ENCODE results near the gene POLA1. TPM values are rescaled to one million over a fixed set of nuclear protein-coding genes. Genes with fewer than 3 reads are reported as not detected.

The POLA1 gene
- total RNA-seq, 1 donor from 2014 or later, result 7.7 TPM

DNA sequence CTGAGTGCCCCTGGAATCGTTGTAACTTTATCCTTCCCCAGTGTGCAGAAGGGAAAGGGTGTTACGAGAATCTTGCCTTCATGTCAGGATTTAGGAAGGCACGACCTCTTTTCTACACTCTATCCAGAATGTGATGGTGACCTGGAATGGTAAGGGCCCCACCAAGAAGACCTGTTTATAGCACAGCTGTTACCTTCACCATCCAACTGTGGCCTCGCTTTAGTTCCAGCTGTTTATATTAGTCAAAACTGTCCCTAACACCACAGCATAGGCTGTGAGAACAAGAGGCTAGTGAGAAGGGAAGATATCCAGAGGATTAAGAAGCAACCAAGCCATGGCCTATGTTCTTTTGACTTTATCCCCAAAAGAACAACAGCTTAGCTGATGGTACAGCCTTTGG lies 294.0 kb downstream of the POLA1 start:
- no peak for ATAC-seq

DNA sequence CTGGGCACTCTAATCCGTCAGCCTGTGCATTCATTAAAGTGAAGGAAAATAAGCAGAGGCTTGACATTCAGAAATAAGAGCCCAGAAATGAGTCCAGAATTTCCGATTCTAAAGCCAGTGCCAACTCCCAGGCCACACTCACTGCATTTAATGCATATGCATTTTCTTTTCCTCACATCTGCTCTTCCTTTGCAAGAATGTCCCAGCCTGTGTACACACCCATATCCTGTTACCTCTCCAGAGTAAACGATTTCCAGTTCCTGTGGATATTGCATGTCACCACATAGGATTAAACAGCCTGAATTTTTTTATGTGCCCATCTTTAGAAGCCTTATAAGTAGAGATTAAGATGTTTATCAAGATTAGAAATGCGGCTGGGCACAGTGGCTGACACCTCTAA lies 294.6 kb downstream of the POLA1 start:
- no peak for ATAC-seq

DNA sequence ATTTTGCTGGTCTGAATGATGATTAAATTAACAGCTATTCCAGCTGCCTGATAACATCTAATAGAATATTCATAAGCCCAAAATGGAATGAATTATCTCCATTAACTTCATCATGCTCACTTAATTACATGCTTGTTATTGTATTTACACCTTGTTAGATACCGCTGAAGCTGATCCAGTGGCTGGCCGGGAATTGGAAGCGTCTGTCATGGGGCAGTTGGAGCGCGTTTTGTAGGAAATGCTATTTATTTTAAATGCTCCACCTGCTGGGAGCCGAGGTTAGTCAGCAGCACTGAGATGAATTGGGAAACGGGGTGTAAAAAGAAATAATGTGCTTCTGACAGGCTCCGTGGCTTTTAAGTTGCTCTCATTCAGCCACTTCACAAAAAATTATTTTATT lies 296.8 kb downstream of the POLA1 start:
- ATAC-seq, result no peak

DNA sequence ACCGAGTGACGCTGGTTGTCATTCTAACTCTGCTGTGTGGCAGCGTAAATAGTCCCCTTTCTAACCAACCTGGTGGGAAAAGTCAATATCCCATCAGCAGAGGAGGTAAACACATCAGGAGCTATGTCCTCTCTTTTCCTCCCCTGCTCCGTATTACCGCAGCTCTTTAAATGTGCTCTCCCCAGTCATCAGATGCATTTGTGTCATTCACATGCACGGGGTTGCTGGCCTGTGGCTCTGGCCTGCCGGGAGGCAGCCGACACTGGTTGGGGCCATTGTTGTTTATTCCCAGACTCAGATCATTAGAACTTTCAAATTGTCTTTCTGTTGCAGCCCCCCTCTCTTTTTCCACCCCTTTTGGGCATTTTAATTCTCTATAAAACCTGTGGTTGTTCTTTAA lies 300.2 kb downstream of the POLA1 start:
- ATAC-seq, result no peak

DNA sequence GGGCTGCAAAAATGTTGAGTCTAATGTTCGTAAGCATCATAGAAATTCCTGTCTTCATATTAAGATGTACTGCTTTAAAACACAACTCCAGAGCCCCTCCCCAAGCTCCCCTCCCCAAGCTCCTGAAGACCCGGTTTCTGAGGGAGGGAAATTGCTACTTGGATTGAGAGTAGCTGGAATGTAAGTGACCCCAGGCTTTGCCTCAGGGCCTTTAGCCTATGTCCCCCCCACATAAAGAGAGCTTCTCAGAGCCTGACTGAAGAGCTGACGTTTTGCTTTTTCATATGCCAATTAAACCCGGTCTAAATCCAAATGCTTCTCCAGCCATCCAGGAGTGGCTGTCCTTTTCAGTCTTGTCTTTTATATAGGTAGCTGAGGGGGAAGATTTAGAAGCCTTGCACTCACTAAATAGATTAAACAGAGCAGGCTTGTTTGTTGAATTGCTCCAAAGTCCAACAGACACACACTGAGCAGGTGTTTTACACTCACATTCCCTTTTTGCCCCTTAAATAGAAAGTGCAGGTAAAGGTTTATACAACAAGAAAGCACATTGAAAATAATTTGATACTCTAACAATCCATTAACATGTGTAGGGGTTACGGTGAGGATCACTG lies 302.5 kb downstream of the POLA1 start:
- no peak for ATAC-seq

DNA sequence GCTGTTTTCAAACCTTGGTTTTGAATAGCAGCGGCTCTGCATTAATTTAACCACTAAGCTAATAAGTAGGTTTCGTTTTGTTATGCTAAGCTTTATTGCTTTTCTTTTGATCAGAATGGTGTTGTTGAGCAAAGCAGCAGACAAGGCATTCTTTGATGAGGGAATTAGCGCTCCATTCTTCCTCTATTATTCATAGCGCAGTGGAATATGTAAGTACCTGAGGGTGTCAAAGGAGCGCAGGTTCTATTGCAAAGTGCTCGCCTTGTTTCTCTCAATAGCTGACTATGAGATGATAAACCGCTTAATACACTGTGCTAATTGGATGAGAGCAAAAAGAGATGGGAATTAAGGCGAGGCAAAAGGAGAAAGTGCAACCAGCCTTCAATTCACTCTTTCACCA lies 305.8 kb downstream of the POLA1 start:
- ATAC-seq, result no peak

DNA sequence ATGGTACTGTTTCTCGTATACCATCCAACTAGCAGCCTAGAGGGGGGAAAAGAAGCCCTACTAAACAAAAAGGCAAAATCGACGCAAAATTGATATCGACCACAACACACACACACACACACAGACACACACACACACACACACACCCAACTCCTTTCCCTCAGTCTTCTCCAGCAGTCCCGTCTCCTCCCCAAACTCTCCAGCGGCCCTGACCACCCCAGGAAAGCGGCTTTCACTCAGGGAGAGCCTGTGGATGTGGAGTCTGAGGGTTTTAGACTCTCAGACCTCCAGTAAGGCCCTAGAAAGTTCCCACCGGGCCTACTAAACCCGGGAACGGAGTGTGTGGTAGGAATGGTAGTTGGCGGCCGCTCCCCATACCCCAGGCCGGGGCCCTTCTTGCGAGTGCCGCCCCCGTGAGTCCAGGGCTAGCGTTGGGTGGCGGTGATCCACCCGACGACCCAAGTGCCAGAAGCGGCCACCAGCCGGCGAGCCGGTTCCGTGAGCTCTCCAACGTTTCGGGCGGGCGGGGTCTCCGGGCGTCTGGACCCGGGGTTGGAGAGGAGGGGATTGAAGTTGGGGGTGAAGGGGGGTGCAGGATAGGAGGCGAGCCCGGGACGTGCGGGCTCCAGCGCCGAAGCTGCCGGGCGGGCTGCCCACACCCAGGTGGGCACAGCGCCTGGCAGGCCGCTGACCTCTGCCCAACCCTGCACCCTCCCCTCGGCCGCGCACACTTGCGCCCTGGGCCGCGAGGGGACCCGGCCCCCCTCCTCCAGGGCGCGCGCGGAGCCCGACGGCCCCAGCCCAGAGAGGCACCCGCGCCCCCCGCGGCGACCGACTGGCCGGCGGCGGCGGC lies 308.3 kb downstream of the POLA1 start:
- no peak for ATAC-seq

DNA sequence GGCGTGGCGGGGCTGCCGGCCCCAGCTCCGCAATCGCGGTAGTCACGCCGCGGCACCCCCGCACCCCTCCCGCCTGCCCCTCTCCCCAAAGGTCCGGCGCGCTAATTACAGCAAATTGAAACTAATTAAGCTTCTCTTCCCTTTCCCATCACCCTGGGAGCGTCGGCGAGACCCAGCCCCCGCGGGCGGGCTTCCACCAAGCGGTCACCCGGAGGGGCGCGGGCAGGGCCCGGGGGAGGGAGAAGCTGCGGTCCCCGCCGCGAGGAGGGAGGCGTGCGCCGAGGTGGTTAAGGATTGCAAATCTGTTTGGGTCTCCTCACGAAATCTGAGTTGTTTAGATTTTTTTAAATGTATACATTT lies 308.9 kb downstream of the POLA1 start:
- ATAC-seq, result no peak

DNA sequence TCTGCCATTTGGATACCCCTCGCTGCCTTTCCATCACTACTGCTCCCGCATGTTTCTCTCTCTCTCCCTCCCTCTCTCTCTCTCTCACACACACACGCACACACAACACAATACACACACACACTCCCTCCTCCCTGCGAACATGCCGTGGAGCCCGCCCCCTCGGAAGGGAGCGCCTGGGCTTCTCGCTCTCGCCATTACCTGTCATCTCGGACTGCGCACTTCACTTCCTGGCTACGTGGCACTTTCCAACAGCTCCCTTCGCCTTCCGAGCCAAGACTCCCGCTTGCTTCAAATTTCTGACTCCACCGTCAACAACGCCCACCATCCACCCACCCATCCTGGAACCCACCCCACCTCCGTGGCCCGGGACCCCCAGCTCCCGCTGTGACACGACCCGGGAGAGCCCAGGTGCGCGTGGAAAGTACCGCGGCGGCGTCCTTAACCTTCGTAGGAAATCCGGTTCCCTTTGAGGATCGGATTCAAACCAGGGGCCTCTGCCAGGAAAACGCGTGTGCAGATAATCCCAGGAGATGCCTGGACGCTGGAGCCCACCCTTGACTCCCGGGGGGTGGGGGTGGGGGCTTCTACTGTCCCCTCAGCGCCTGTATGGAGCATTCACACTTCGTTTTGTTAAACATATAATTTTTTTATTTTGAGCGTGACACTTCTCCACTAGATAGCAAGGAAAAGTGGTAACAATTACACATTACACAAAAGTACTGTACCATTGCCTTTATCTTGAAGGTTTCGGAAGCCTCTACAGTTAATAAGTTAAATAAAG lies 309.5 kb downstream of the POLA1 start:
- no peak for ATAC-seq

DNA sequence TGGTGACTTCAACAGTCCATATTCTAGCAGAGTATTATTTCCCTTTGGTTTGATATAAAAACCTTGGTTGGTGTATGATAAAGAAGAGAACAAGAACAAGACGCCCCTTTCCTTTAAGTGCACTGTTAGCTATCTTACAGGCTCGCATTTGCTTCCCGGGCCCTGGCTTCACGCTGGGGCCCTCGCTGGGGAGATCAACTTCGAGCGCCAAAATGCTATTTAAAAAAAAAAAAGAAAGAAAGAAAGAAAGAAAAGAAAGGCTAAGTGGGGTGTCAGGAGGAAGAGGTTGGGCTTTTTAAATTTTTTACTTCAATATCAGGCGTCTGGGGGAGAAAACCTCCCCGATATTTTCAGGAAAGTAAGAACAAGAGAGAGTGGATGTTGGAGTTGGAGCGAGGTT lies 310.3 kb downstream of the POLA1 start:
- no peak for ATAC-seq

DNA sequence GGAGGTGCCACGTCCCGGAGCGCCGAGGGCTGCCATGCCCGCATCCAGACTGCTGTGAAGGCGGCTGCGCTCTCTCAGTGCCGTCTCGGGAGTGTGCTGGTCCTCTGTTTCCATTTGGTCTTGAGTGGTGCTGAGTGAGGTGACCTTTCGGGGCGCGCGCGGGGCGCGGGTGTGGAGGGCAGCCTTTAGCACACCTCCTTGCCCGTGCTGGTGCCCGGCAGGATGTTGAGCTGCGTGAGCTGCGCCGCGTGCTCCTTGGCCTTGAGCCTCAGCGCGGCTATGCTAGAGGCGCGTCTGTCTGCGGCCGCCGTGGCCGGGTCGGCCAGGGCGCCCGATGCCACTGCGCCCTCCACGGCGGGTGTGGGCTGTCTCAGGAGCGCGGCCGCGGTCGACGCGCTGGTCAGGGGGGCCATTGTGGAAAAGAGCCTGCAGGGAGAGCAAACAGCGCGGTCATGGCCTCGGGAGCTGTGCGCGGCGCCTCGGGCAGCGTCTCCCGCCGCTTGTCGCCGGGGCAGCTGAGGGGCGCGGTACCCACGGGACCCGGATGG lies 310.8 kb downstream of the POLA1 start:
- ATAC-seq, result no peak

DNA sequence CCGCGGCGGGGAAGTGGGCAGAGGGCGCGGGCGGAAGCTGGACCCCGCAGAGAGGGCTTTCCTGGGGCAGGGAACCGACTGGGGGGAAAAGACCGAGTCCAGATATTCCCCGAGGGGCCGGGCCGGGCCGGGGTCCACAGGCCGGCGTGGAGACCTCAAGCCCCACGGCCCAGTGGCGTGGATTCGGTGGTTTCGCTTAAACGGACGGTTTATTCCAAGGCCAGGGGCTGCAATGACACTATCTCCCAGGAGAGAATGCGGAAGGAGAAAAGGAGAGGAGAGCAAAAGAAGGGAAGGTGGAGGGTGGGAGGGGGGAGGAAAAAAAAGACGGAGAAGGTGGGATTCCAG lies 311.3 kb downstream of the POLA1 start:
- ATAC-seq, result no peak

DNA sequence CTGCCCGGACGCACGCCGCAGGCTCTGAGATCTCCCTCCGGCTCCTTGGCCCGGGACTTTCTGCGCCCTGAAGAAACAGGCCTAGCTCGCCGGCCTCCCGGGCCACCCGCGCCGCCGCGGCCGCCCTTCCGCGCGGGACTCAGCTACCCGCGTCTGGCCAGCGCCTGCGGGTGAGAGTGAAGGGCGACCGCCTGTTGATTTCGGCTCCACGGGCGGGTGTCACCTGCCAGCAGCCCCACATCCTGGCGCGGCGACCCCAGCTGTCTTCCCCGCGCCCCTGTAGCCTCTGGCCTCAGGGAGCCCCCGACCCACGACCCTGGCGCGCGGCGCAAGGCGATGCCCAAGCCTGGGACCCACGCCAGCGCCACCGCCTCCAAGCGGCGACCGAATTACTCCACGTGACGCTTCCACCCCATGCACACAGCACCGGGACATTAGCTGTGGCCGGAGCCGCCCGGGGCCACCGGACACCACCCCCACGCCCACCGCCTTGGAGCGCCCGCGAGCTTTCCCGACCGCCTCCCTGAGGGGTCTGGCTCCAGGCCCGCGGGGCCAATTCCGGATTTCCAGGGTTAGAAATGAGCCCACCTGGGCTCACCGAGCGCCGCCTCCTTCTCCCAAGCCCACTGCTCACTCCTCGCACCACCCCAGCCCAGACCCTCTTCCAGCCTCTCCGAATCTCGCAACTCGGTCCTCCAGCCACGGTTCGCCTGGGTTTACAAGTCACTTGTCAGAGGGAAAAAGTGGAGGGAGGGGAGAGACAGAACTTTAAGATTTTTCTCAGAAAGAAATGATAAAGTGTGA lies 311.9 kb downstream of the POLA1 start:
- no peak for ATAC-seq

DNA sequence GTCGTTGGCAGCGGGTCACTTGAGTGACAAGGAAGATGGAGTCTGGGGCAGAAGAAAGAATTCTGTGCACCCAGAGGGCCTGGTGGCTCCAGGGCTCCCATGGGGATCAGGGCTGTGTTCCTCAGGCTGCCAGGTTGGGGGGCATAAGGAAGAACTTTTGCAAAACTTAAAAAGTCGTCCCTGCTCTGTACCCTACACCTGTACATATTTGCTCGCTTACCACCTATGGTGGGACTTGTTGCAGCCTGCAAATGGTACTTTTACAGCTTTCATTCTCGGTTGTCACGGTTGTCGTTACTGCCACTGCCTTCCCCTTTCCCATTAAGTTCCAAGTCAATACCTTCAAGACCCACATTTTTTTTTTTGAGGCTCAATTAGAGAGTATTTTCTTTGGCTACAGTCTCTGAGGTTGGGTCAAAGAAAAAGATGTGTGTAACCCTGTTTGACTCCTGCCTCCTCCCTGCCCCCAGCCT lies 312.9 kb downstream of the POLA1 start:
- no peak for ATAC-seq

DNA sequence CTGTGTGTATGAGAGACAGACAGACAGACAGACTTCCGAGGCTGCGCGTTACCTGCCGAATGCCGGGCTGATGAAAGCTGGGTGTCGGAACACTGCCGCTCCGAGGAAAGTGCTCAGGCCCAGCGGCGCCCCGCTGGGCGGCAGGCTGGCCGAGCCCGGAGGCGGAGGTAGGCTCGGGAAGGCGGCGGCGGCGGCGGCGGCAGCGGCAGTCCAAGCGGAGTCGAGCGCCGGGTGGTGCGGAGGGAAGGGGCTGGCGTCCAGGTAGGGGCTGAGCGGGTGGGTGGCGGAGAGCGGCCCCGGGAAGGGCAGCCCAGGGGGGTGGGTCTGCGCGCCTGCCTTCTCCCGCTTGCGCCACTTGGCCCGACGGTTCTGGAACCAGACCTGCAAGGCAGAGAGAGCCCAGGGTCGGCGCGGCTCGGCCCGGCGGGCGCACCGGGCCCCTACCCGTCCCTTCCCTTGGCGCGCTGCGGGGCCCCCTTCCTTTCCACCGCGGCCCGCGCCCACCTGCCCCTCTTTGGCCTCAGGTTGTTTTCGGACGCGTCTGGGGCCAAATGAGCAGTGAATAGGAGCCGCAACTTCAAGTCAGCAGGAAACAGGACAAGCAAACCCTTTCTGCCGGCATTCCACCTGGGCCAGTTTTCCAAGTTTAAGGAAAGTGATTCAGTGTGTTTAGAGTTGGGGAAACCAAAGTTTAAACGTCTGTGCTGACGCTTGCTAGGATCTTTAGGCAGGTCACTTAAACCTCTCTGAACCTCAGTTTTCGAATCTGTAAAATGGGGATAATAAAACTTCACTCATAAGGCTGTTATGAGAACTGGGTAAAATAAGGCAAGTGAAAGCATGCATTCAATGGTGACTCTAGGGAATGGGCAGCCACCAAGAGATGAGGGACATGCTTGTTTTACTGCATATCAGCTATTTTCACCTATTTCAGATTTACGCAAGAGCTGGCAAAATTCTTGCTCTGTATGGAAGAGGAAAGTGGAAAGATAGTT lies 313.6 kb downstream of the POLA1 start:
- ATAC-seq, result no peak

DNA sequence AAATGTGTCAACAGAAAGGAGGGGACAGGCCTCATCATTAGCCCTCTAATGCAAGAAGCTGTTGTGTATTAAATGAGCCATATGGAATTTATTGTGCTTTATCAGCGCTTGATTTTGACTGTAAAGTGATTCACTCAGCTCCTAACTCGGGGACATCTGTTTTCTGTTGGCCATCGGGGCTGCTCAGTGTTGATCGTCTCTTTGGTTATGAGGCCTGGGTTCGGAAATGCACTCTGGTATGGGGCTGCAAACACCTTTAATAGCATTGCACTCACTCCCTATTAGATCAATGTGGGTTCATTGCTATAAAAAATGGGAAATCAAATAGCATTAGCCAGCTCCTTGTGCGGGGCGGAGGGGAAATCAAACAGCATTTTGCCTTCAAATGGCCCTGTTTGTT lies 315.7 kb downstream of the POLA1 start:
- ATAC-seq, result no peak

DNA sequence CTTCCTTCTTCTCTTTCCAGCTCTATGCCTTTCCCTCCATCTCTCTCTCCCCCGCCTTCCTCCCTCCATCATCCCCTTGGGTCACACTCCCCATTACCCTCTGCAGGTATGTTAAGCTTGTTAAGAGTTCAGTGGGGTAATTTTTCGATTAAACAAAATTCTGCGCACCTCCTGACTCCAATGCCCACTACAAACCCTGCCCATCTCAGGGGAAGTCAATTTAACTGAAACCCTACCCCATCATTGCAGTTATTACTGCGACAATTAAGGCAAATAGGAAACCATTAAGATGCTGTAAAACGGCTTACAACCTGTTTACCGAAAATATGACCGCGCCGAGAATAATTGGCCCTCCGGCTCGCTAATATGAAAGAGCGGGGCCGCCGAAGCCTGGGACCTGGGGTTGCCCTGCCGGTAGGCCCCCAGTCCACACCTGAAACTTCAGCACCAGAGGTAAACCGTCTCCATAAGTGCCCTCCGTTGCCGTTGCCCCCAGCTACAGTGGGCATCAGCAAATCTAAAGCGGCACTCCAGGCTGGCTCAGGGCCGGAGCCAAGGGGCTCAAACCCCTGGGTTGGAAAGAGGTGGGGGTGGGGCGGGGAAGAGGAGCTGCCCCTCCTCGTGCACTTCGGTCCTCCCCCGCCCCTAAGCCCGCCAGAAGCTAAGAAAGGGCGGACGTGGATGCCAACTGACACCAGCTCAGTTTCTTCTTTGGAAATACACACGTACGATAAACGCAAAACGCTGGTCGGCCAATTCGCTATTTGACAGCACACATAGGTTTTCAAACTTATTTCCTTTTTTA lies 317.3 kb downstream of the POLA1 start:
- no peak for ATAC-seq

DNA sequence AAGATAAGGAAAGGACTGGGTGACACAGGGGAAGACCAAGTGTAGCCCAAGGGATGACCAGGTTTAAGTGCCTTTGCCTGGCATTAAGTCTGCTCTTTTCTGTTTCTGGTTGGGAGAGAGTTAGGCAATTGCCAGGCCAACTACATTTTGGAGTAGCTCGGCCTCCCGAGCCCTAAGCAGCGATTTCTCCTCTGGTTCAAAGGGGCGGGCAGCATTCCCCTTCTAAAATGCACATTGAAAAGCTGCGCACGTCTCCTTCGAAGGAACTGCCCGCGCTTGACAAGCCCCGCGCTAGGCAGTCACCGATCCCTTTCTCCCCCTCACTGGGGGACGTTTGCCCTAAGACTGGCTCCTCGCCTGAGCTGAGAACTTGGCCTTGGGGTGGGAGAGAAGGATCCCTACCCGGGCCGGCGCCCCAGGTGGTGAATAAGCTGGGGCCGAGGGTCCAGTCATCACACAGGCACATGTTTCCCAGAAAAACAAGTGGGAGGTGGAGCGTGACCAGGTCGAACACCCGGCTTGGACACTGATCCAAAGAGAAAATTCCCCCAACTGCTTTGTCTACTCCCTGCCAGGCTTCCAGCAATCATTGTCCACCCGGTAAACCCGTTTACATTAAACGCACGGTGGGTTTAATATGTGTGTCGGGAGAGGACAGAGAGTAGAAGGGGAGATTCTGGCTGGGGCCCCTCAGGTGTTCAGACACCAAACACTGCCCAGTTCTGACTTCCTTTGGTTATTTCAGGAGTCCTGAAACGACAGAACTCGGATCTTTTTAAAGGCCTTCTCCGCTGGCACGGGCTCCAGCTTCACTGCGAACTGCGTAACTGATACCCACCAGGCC lies 318.1 kb downstream of the POLA1 start:
- ATAC-seq, result no peak

DNA sequence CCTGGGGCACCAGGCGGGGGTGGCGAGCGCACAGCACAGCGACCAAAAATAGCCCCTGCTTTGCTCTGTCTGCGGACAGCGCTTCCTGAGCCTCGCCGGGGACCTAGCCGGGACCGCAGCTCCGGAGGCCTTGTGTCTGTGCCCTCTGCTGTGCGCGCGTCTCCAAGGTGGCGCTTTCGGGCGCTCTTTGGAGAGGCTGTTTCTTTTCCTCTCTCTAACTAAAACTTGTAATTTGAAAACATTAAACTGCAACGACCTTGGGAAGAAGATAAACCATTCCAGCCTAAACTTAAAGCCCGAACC lies 318.7 kb downstream of the POLA1 start:
- no peak for ATAC-seq
